ENCODE data around the gene MOB3A. TPM values are rescaled to one million over a fixed set of nuclear protein-coding genes. Genes with fewer than 3 reads are reported as not detected.

MOB3A gene
- 10 to 100 TPM; 11.7 to 22.1 TPM for total RNA-seq

- peaks cover 30% of the 10 kb centered on the region for H3K4me1 ChIP-seq
- ATAC-seq: peak; percentile 76
- intact Hi-C loops (cut with DNase I): no loop called here
Measured at GRCh38 chr19:2096034-2096479, at the start of gene MOB3A. Gene MOB3A (minus strand): TSS chr19:2096326. CDS start chr19:2078560, 17,766 bp downstream.

GRCh38 chr19:2145831-2146241 is 49.7 kb upstream of the MOB3A start:
- H3K4me3 ChIP-seq: no peak overlapping the region
- H3K4me1 ChIP-seq: peaks cover 48% of the 10 kb centered on the region
- DNase-seq: no peak

More at GRCh38 chr19:2096034-2096479, at the start of gene MOB3A:
- no peaks in the 10 kb centered on the region for H3K9me3 ChIP-seq
- H3K4me3 ChIP-seq: peak within 1 kb of the TSS; percentile 47 to 67
- peaks cover 0 to 9% of the 10 kb centered on the region in 2 donors for H3K36me3 ChIP-seq (replicated peaks in 1 of 2; ENCODE audit: insufficient read depth in 1 of 2, low read depth in 2 of 2)
- DNase-seq: peak; percentile 89 to 93 (median 90)
- peak in 6 of 7 experiments; percentile 19 to 81 (median 60) for TF ChIP-seq CTCF (IDR thresholded peaks at IDR 0.05)
- TF ChIP-seq POLR2A (IDR thresholded peaks at IDR 0.05): peak; percentile 54 to 84 (median 76)
- peak within 1 kb of the TSS; percentile 80 to 99 (median 92) for H3K27ac ChIP-seq
- 1 to 5% methylated on average over 4 to 54 of the region's 56 CpGs for WGBS, 2 donors
- no peaks in the 10 kb centered on the region for H3K27me3 ChIP-seq

GRCh38 chr19:2144190-2144589 is 48.1 kb upstream of the MOB3A start:
- H3K4me1 ChIP-seq: peaks cover 43% of the 10 kb centered on the region
- H3K4me3 ChIP-seq: no peak overlapping the region
- ATAC-seq (no peak), DNase-seq (no peak)
- WGBS, 2 donors: 93 to 95% methylated on average over 12 to 15 of the region's 15 CpGs
- no peak overlapping the region for H3K27ac ChIP-seq
- H3K36me3 ChIP-seq (replicated peaks in 1 of 2; ENCODE audit: insufficient read depth in 1 of 2, low read depth in 2 of 2): no peaks in the 10 kb centered on the region
- no peaks in the 10 kb centered on the region for H3K27me3 ChIP-seq
- intact Hi-C loops (cut with DNase I): no loop called here
- H3K9me3 ChIP-seq: no peaks in the 10 kb centered on the region
- TF ChIP-seq POLR2A (IDR thresholded peaks at IDR 0.05): no peak
- no peak for TF ChIP-seq CTCF (IDR thresholded peaks at IDR 0.05)

More at GRCh38 chr19:2145831-2146241, 49.7 kb upstream of the MOB3A start:
- Histone ChIP-seq H3K36me3 (replicated peaks in 1 of 2; ENCODE audit: insufficient read depth in 1 of 2, low read depth in 2 of 2) (no peaks in the 10 kb centered on the region), H3K27me3 (no peaks in the 10 kb centered on the region), H3K9me3 (no peaks in the 10 kb centered on the region), H3K27ac (peak overlapping the region in 2 of 4 donors; percentile 20 to 32)
- WGBS, 2 donors: 48 to 56% methylated on average over 12 to 14 of the region's 16 CpGs
- intact Hi-C loops (cut with DNase I): loop anchor here (5.0 kb wide), 1 partner anchor 34 kb away; no protein-coding TSS in a partner anchor
- no peak for ATAC-seq
- TF ChIP-seq POLR2A (IDR thresholded peaks at IDR 0.05) (no peak), CTCF (IDR thresholded peaks at IDR 0.05) (no peak)

- Histone ChIP-seq H3K36me3 (replicated peaks in 1 of 2; ENCODE audit: insufficient read depth in 1 of 2, low read depth in 2 of 2) (peaks cover 0 to 2% of the 10 kb centered on the region in 2 donors), H3K4me3 (no peak overlapping the region), H3K27ac (no peak overlapping the region), H3K9me3 (no peaks in the 10 kb centered on the region), H3K4me1 (peaks cover 28% of the 10 kb centered on the region), H3K27me3 (no peaks in the 10 kb centered on the region)
- 88 to 94% methylated on average over 14 to 15 of the region's 15 CpGs for WGBS, 2 donors
- no peak for DNase-seq
- ATAC-seq: no peak
- TF ChIP-seq POLR2A (IDR thresholded peaks at IDR 0.05) (no peak), CTCF (IDR thresholded peaks at IDR 0.05) (no peak)
- intact Hi-C loops (cut with DNase I): no loop called here
Measured at GRCh38 chr19:2142173-2142829, 46.2 kb upstream of the MOB3A start.

Data from body of pancreas (tissue), 4 donors.